ENCODE measurements around the gene CRTC1.

DNA sequence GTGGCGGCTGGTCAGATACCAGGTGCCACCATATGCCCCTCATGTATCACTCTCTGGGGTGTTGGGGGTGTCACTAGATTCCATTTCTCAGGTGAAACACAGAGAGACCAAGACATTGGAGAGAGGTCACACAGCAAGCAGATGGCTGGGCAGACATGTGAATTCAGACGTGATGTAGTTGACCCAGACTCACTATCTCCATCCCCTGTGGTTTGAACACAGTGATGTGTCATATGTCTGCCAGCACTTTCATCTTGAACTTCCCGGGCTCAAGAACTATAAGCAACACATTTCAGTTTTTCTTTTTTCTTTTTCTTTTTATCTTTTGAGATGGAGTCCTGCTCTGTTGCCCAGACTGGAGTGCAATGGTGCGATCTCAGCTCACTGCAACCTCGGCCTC lies 132.2 kb downstream of the CRTC1 start:
- TF ChIP-seq, protein P1, sequence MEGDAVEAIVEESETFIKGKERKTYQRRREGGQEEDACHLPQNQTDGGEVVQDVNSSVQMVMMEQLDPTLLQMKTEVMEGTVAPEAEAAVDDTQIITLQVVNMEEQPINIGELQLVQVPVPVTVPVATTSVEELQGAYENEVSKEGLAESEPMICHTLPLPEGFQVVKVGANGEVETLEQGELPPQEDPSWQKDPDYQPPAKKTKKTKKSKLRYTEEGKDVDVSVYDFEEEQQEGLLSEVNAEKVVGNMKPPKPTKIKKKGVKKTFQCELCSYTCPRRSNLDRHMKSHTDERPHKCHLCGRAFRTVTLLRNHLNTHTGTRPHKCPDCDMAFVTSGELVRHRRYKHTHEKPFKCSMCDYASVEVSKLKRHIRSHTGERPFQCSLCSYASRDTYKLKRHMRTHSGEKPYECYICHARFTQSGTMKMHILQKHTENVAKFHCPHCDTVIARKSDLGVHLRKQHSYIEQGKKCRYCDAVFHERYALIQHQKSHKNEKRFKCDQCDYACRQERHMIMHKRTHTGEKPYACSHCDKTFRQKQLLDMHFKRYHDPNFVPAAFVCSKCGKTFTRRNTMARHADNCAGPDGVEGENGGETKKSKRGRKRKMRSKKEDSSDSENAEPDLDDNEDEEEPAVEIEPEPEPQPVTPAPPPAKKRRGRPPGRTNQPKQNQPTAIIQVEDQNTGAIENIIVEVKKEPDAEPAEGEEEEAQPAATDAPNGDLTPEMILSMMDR (IDR thresholded peaks at IDR 0.05; ENCODE audit: poor library complexity): no peak
- TF ChIP-seq EZH2phosphoT487 (IDR thresholded peaks at IDR 0.05; ENCODE audit: low read depth, severe bottlenecking, unreplicated experiment) (no peak), EZH2 (IDR thresholded peaks at IDR 0.05; ENCODE audit: borderline replicate concordance) (no peak)
